T47D (cell line): Measurements from ENCODE around the gene PLA2G2D.

Experiments
- DNase-seq, 2 experiments: peaks; one replicate each; pipeline versions ENCODE4 v3.0.0 to v3.0.0-alpha.2; 2011 to 2012; ENCODE audit warnings: low read depth in 1 of 2, low spot score in 1 of 2
- JUND ChIP-seq: IDR thresholded peaks from 2 replicates; pipeline ENCODE4 v1.6.1; 2012; ENCODE audit warnings: low read depth
- in situ Hi-C: cut with HindIII; loops from 2 replicates; pipeline ENCODE4 v1.10.0; 2016; ENCODE audit warnings: low sequenced_read_pairs, low pct_unique_long_range_greater_than_20kb

Gene PLA2G2D

GRCh38 chr1:20074055-20074724 lies 45.1 kb downstream of the PLA2G2D start:
- DNase-seq = no peak
- in situ Hi-C loops = no loop called here
- TF ChIP-seq JUND = no peak

- DNase-seq = no peak
- in situ Hi-C loops = no loop called here
- no peak for TF ChIP-seq JUND
Measured at GRCh38 chr1:20073256-20073655, 46.1 kb downstream of the PLA2G2D start.

- in situ Hi-C loops = no loop called here
- TF ChIP-seq JUND = no peak
- no peak for DNase-seq
Measured at GRCh38 chr1:20072771-20073170, 46.6 kb downstream of the PLA2G2D start.

GRCh38 chr1:20071416-20071815 lies 47.9 kb downstream of the PLA2G2D start:
- TF ChIP-seq JUND = no peak

GRCh38 chr1:20070357-20070756 lies 49.0 kb downstream of the PLA2G2D start:
- in situ Hi-C loops = no loop called here
- DNase-seq = no peak
- no peak for TF ChIP-seq JUND

More at GRCh38 chr1:20071416-20071815, 47.9 kb downstream of the PLA2G2D start:
- no peak for DNase-seq
- in situ Hi-C loops = no loop called here

- no peak for DNase-seq
- TF ChIP-seq JUND = no peak
- in situ Hi-C loops = no loop called here
Measured at GRCh38 chr1:20069874-20070273, 49.5 kb downstream of the PLA2G2D start, which contains the start of gene PLA2G5. Gene PLA2G5, plus strand, starts transcription at chr1:20070194. Its CDS starts 14,637 bp downstream, at chr1:20084831.

GRCh38 chr1:20068722-20069121 lies 50.6 kb downstream of the PLA2G2D start:
- DNase-seq = no peak
- in situ Hi-C loops = no loop called here
- no peak for TF ChIP-seq JUND

GRCh38 chr1:20063861-20064292 lies 55.5 kb downstream of the PLA2G2D start:
- in situ Hi-C loops = no loop called here
- DNase-seq = no peak
- no peak for TF ChIP-seq JUND
